Thyroid gland (tissue), 4 donors: Measurements from ENCODE around the gene FGF18.
"Not testable (repeated sequence)": the region's sequence is repeated elsewhere in the genome, so short reads cannot be mapped to it uniquely, and the experiment has no call there.

Experiments
- POLR2A ChIP-seq, 2 donors: fragments of 450-650 bp; IDR thresholded peaks; one replicate each; pipeline ENCODE4 v1.6.1; 2017; ENCODE audit warnings: antibody characterized with exemption in 2 of 2, mild to moderate bottlenecking in 2 of 2, moderate library complexity in 1 of 2
- TF ChIP-seq, protein P1 (sequence below), 6 experiments: fragments of 200-600 bp in 3 of 6; fragments of 450-650 bp in 3 of 6; sonication (generic) in 3 of 6; IDR thresholded peaks; one replicate each; pipeline ENCODE4 v1.5.1; 2016 to 2019; ENCODE audit warnings: antibody characterized with exemption in 6 of 6, mild to moderate bottlenecking in 2 of 6, inconsistent platforms in 1 of 6, moderate library complexity in 1 of 6

- not testable (repeated sequence) for TF ChIP-seq POLR2A (IDR thresholded peaks at IDR 0.05)
- TF ChIP-seq, protein P1, sequence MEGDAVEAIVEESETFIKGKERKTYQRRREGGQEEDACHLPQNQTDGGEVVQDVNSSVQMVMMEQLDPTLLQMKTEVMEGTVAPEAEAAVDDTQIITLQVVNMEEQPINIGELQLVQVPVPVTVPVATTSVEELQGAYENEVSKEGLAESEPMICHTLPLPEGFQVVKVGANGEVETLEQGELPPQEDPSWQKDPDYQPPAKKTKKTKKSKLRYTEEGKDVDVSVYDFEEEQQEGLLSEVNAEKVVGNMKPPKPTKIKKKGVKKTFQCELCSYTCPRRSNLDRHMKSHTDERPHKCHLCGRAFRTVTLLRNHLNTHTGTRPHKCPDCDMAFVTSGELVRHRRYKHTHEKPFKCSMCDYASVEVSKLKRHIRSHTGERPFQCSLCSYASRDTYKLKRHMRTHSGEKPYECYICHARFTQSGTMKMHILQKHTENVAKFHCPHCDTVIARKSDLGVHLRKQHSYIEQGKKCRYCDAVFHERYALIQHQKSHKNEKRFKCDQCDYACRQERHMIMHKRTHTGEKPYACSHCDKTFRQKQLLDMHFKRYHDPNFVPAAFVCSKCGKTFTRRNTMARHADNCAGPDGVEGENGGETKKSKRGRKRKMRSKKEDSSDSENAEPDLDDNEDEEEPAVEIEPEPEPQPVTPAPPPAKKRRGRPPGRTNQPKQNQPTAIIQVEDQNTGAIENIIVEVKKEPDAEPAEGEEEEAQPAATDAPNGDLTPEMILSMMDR (IDR thresholded peaks at IDR 0.05), result not testable (repeated sequence)
Measured at GRCh38 chr5:171402751-171403150, 16.7 kb upstream of the FGF18 start.
